22Rv1 (cell line): Measurements from ENCODE around the gene IBTK.
"Not testable (repeated sequence)": the region's sequence is repeated elsewhere in the genome, so short reads cannot be mapped to it uniquely, and the experiment has no call there.

Experiments
- H3K27ac ChIP-seq: fragments of 450-650 bp; 2 replicates; pipeline ENCODE4 v1.5.1; 2017
- CTCF ChIP-seq: fragments of 450-650 bp; IDR thresholded peaks from 2 replicates; pipeline ENCODE4 v1.5.1; 2017; ENCODE audit warnings: mild to moderate bottlenecking
- ZFX ChIP-seq: fragments of 450-650 bp; IDR thresholded peaks from 2 replicates; pipeline ENCODE4 v1.6.1; 2017; ENCODE audit warnings: antibody characterized with exemption, borderline replicate concordance

Gene IBTK

GRCh38 chr6:82176616-82177015, 70.9 kb downstream of the IBTK start:
- TF ChIP-seq CTCF (no peak), ZFX (no peak)
- H3K27ac ChIP-seq, result no peak overlapping the region

- no peak for TF ChIP-seq ZFX
- TF ChIP-seq CTCF, result no peak
Observed at GRCh38 chr6:82172594-82172993, 75.0 kb downstream of the IBTK start.

GRCh38 chr6:82169138-82169876, 78.2 kb downstream of the IBTK start:
- H3K27ac ChIP-seq, result no peak overlapping the region
- TF ChIP-seq CTCF (no peak), ZFX (no peak)

More at GRCh38 chr6:82172594-82172993, 75.0 kb downstream of the IBTK start:
- no peak overlapping the region for H3K27ac ChIP-seq

GRCh38 chr6:82166493-82166892, 81.1 kb downstream of the IBTK start:
- H3K27ac ChIP-seq, result no peak overlapping the region
- TF ChIP-seq CTCF, result no peak
- TF ChIP-seq ZFX, result no peak

GRCh38 chr6:82160255-82160990, 87.1 kb downstream of the IBTK start:
- no peak overlapping the region for H3K27ac ChIP-seq
- TF ChIP-seq CTCF (no peak), ZFX (no peak)

GRCh38 chr6:82152786-82153185, 94.8 kb downstream of the IBTK start:
- not testable (repeated sequence) for H3K27ac ChIP-seq

- H3K27ac ChIP-seq, result not testable (repeated sequence)
Observed at GRCh38 chr6:82151147-82151546, 96.4 kb downstream of the IBTK start.

GRCh38 chr6:82145926-82146452, 101.6 kb downstream of the IBTK start:
- TF ChIP-seq CTCF (no peak), ZFX (no peak)
- H3K27ac ChIP-seq, result no peak overlapping the region
